GM13977 (cell line): ENCODE results near the gene BLTP2.

ENCODE experiments used
- DNase-seq: peaks from one replicate; pipeline ENCODE4 v3.0.0; 2012; ENCODE audit warnings: low spot score
- in situ Hi-C: fragments of 300-500 bp; cut with MboI; formaldehyde crosslinking; loops from one replicate; pipeline ENCODE4 v1.12.0; 2022; ENCODE audit warnings: low sequenced_read_pairs, low pct_unique_long_range_greater_than_20kb, mixed read lengths, inconsistent platforms; ENCODE audit not compliant: unreplicated experiment
- TF ChIP-seq, protein P1 (sequence below): IDR thresholded peaks from 2 replicates; pipeline ENCODE4 v1.5.1; 2012; ENCODE audit warnings: mild to moderate bottlenecking, control low read depth; ENCODE audit not compliant: insufficient read depth; ENCODE audit errors: extremely low read depth, missing control alignments

Gene BLTP2

DNA sequence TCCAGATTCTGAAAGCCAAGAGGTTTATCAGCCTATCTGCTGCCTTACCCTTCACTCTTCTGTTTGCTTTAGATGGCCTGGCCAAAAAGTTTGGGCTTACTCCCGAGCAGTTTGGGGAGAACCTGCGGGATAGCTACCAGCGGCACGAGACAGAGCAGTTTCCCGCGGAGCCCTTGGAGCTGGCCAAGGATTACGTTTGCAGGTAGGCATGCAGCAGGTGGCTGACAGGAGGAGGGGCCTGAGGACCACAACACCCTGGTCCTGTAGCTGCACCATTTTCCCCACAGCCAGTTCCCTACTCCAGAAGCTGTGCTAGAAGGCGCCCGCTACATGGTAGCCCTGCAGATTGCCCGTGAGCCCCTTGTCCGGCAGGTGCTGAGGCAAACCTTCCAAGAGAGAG is 37.7 kb upstream of the BLTP2 start:
- TF ChIP-seq, protein P1, sequence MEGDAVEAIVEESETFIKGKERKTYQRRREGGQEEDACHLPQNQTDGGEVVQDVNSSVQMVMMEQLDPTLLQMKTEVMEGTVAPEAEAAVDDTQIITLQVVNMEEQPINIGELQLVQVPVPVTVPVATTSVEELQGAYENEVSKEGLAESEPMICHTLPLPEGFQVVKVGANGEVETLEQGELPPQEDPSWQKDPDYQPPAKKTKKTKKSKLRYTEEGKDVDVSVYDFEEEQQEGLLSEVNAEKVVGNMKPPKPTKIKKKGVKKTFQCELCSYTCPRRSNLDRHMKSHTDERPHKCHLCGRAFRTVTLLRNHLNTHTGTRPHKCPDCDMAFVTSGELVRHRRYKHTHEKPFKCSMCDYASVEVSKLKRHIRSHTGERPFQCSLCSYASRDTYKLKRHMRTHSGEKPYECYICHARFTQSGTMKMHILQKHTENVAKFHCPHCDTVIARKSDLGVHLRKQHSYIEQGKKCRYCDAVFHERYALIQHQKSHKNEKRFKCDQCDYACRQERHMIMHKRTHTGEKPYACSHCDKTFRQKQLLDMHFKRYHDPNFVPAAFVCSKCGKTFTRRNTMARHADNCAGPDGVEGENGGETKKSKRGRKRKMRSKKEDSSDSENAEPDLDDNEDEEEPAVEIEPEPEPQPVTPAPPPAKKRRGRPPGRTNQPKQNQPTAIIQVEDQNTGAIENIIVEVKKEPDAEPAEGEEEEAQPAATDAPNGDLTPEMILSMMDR, result no peak
- in situ Hi-C loops, result no loop called here
- no peak for DNase-seq

DNA sequence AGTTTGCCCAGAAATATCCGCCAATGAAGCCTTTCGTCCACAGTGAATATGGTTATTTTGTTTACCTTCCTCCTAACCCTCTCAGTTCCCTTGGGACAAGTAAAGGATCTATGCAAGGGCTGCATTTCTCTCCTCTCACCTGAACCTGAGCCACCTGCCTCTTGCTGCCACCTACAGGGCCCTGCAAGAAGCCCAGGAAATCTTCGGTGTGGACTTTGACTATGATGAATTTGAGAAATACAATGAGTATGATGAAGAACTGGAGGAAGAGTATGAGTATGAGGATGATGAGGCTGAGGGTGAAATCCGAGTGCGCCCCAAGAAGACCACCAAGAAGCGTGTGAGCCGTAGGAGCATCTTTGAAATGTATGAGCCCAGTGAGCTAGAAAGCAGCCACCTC is 31.0 kb upstream of the BLTP2 start:
- DNase-seq, result no peak
- in situ Hi-C loops, result no loop called here
- TF ChIP-seq, protein P1, result peak; percentile 42

DNA sequence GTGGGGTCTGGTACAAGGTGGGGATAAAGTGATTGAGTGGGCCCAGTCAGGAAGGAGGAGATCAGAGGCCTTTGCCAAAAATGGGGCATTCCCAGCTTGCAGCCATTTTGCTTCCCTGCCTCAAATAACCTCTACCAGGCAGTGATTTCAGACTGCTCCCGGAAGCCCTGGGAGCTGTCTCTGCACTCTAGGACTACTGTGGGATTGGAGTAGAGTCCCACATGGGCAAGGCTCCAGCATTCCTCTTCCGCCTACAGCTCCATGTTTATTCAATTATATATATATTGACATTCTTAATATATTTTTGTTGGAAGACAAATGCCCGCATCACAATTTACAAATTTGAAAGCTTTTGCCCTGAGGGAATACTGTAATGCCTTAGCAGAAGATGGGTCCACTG is 30.5 kb upstream of the BLTP2 start:
- TF ChIP-seq, protein P1, result no peak
- in situ Hi-C loops, result no loop called here
- no peak for DNase-seq

DNA sequence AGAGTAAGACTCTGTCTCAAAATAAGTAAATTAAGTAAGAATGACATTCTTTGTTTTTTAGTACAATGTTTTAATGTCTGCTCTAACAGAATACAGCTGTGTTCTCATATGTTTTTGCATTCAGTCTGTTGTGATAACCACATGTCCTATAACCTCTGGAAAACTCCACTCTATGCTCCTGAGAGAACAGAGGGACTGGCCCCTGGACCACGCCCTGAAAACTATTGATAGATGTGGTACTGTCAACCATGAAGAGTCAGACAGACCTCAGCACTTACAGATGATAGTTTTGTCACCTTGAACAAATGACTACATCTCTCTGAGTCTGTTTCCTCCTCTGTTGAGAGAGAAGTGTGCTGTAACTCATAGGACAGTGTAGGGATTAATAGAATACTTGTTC is 25.0 kb upstream of the BLTP2 start:
- in situ Hi-C loops, result no loop called here
- DNase-seq, result no peak
- TF ChIP-seq, protein P1, result no peak

DNA sequence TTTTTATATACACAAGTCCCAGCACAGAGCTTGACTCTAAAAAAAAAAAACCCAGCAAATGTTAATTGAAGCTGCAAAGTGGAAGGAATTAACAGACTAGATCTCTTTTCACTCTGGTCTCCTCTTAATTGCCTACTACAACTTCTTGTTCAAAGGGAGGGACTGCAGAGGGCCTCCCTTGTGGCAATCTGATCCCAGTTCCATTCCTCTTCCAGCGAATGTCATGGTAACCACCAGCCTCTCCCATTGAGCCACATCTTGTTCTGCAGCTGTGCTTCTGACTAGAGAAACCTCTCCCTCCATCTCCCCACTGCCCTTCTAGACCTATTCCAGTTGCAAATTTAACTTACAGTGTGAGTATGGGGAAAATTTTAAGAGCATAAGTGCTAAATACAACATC is 22.9 kb upstream of the BLTP2 start:
- TF ChIP-seq, protein P1, result no peak
- no peak for DNase-seq
- in situ Hi-C loops, result no loop called here

DNA sequence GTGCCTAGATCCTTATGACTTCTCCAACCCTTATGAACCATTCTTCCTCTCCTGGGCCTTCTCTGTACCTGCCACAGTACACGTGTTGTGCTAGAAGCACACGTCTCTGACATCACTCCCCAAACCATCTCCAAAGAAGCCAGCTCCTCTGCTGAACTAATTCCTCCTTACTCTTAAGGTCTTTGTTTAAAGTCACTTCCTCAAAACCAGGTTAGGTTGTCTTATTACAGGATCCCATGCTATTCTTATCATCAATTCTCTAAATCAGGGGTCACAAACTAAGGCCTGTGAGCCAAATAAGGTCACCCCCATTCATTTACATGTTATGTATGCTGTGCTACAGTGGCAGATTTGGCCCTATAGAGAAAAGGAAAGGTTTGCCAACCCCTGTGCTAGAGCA is 21.0 kb upstream of the BLTP2 start:
- DNase-seq, result no peak
- TF ChIP-seq, protein P1, result no peak
- in situ Hi-C loops, result no loop called here

DNA sequence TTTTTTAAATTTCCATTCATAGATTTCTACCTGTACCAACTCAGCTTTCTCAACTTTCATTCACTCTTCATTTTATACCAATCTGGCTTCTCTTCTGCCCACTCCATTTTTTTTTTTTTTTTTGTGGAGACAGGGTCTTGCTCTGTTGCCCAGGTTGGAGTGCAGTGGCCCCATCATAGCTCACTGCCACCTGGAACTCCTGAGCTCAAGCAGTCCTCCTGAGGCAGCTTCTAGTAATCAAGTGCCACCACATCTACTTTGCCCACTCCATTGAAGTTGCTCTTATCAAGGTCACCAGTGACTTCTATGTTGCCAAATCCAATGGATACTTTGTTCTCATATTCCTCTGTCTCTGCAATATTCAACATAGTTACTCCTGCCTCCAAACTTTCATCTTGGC is 18.8 kb upstream of the BLTP2 start:
- TF ChIP-seq, protein P1, result no peak
- no peak for DNase-seq
- in situ Hi-C loops, result no loop called here
